ENCODE measurements around the gene FXYD4.

DNA sequence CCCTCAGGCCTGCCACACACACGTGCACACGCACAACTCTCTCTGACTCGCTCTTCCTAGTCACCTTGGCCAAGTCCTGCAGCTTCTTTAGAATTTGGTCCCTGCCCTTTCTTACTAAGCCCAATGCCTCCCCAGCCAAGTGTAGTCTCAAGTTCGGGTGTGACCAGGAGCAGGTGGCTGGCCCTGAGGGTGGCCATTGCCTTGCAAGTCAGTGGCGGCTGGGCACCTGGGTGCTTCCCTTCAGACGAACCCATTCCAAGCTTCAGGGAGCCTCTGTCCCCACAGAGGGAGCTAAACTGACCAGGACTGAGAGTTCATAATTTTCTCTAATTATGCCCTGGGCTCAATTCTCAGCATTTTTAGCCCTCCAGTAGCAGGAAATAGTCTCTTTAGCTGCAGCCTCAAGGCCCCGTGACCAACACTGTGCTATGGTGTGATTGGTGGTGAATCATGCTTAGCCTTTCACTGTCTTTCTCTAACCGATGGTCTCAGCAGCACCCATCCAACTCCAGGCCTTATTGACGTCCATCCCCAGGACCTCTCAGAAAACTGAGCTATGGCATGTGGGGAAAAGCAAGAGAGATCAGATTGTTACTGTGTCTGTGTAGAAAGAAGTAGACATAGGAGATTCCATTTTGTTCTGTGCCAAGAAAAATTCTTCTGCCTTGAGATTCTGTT lies 34.7 kb upstream of the FXYD4 start:
- TF ChIP-seq, protein P1, sequence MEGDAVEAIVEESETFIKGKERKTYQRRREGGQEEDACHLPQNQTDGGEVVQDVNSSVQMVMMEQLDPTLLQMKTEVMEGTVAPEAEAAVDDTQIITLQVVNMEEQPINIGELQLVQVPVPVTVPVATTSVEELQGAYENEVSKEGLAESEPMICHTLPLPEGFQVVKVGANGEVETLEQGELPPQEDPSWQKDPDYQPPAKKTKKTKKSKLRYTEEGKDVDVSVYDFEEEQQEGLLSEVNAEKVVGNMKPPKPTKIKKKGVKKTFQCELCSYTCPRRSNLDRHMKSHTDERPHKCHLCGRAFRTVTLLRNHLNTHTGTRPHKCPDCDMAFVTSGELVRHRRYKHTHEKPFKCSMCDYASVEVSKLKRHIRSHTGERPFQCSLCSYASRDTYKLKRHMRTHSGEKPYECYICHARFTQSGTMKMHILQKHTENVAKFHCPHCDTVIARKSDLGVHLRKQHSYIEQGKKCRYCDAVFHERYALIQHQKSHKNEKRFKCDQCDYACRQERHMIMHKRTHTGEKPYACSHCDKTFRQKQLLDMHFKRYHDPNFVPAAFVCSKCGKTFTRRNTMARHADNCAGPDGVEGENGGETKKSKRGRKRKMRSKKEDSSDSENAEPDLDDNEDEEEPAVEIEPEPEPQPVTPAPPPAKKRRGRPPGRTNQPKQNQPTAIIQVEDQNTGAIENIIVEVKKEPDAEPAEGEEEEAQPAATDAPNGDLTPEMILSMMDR (IDR thresholded peaks at IDR 0.05), result no peak
- TF ChIP-seq POLR2AphosphoS5 (IDR thresholded peaks at IDR 0.05), result no peak
- no peak for TF ChIP-seq POLR2A (IDR thresholded peaks at IDR 0.05)

Measured in sigmoid colon (tissue), 4 donors.